GM19463 (cell line): ENCODE results near the gene ASS1.
"Not testable (repeated sequence)": the region's sequence is repeated elsewhere in the genome, so short reads cannot be mapped to it uniquely, and the experiment has no call there.

ENCODE experiments used
- ATAC-seq: cut with Tn5 transposase; IDR thresholded peaks from one replicate; pipeline ENCODE4 v1.9.1; 2021; ENCODE audit warnings: mild to moderate bottlenecking, moderate library complexity; ENCODE audit not compliant: unreplicated experiment

Gene ASS1

DNA sequence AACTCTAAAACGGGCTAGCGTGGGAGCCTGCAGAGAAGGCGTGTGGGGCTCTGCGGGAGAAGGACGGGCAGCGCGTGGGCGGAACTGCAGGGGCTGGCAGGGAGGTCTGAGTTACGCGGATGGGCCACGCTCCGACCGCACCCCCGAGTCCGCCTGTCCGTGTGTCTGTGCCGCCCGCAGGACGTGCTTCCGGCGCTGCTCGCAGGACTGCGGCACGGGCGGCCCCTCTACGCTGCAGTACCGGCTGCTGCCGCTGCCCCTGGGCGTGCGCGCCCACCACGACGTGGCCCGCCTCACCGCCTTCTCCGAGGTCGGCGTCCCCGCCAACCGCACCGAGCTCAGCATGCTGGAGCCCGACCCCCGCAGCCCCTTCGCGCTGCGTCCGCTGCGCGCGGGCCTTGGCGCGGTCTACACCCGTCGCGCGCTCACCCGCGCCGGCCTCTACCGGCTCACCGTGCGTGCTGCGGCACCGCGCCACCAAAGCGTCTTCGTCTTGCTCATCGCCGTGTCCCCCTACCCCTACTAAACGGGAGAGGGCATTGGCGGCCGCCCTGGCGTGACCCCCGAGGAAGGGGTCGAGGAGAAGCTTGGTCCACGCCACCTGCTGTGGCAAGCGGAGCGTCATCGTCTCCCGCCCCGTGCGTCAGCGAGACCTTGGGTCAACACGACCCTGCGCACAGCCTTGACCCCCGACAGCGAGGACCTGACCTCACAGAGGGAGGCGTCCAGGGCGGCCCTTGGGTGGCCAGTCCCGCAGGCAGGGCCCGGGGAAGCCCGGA, 11.4 kb upstream of the ASS1 start:
- no peak for ATAC-seq

DNA sequence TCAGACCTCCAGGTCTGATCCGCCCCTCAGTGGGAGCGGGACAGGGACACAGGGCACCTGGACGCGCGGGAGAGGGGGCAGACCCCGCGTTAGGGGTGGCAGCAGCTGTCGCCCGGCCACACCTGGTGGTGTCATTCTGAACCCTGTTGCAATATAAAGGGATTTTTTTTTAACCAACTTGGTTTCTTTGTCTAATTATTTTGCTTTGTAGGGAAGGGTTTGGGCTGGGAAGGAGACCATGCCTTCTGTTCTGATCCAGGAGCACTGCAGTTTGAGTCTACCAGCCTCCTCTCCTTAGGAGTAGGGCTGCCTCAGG, 10.9 kb upstream of the ASS1 start:
- no peak for ATAC-seq

DNA sequence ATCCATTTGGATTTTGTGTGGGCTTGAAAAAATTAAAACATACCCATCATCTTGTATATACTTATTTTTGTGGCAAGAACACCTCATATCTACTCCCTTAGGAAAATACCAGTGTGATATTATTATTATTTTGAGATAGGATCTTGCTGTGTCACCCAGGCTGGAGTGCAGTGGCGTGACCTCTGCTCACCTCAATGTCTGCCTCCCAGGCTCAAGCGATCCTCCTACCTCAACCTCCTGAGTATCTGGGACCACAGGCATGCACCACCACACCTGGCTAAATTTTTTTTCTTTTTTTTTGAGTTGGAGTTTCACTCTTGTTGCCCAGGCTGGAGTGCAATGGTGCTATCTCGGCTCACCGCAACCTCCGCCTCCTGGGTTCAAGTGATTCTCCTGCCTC, 10.1 kb upstream of the ASS1 start:
- ATAC-seq: not testable (repeated sequence)

DNA sequence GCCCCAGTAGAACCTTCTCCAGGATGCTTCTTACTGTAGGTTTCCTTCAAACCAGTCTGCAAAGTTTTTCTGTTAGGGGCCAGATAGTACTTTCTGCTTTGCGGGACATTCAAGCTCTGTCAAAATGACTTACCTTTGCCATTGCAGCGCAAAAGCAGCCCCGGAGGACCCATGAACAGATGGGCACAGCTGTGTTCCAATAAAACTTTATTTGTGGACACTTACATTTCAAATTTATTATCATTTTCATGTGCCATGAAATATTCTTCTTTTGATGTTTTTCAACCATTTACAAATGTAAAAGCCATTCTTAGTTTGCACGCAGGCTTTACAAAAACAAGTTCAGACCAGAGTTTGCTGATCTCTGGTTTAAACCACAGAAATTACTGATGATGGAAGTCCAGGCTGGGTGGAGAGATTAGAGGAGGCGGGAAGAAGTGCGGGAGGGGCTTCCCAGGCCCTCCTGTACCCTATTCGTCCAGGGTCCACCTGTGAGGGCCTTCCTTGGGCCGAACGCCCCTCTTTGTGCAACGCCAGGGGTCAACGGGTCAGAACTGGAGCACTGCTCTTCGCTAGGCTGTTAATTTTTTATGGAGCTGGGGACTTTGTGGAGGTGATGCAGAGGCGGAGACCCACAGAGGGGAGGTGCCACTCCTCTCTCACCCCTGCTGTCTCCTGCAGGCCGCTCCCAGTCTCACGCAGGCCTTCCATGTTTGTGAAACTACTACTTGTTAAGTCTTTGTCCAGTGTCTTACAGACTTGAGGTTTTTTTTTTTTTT, 7.6 kb upstream of the ASS1 start:
- ATAC-seq: no peak

DNA sequence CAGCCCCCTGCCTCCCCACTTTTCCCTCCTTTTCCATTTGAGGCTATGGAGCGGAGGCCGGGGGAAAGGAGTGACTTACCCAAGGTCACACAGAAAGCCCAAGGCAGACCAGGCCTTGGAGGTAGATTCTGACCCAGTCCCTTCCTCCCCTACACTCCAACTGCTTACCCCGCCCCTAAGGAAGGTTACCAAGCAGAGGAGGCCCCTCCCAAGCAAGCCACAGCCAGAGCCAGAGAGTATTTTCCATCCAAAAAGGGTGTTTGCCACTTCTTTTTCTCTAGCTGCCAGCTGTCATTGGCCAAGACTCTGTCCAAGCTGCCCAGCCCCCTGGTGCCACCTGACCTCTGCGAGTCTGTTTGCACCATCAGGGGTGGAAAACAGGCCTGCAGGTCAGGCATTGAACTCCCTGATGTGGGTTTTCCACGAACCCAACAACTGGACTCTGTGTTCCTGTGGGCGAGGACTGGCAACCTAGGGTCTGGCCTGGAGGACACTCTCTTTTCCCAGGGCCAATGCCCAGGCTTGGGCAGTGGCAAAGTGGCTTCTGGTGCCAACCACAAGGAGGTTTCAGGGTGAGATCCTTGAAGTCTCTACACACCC, 6.3 kb upstream of the ASS1 start:
- no peak for ATAC-seq

DNA sequence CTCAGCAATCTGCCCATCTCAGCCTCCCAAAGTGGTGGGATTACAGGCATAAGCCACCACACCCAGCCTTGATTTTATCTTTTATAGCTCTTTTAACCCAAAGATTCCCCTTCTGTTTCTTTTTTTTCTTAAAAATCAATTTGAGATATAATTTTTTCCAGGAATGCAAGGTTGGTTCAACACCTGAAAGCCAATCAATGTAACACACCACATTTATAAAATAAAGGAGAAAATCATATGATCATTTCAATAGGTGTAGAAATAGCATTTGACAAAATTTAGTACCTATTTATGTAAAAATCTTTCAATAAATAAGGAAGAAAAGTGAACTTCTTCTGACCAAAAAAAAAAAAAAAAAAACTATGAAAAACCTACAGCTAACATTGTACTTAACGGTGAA, 3.7 kb upstream of the ASS1 start:
- no peak for ATAC-seq

DNA sequence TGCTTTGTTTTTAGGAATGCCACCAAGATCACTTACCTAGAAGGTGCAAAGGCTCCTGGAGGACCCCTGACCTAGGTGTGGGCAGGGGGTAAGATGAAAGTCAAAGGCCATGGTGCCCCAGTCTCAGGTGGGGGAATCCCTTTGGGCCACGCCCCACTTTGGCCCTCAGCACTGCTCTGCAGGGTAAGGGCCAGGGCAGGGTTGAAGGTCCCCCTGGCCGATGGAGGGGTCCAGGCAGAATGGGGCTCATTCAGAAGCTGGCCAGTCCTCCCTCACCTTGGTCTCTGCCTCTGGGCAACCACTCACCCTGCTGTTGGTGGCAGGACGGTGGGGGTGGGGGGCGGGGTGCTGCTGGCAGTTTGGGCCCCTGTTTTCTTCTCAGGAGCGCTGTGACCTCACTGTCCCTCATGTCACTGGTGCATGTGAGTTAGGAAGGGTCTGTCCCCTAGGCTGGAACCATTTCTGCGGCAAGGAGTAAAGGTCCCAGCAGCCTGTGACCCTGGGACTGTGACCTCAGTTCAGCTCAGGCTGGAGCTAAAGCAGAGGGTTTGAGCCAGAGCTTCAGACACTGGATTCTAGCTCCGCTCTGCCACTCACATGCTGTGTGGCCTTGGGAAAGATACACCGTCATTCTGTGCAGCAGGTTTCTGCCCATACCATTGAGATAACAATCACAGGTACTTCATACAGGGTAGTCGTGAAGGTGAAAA, 1.9 kb upstream of the ASS1 start:
- no peak for ATAC-seq

DNA sequence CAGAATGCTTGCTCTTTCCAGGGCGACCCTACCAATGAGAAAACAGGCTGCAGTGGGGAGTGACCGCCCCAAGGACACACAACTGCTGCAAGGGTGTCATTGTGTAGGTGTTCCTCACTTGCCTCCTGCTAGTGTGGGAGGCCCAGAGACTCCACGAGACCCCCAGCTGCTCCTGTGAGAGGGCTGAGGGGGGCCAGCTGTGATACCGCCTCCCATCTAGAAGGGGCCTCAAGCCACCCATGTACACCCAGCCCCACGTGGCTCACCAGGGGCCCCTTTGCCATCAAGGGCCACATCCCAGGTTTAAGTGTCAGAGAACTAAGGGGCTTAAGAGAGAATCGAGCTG, 1.3 kb upstream of the ASS1 start:
- no peak for ATAC-seq

DNA sequence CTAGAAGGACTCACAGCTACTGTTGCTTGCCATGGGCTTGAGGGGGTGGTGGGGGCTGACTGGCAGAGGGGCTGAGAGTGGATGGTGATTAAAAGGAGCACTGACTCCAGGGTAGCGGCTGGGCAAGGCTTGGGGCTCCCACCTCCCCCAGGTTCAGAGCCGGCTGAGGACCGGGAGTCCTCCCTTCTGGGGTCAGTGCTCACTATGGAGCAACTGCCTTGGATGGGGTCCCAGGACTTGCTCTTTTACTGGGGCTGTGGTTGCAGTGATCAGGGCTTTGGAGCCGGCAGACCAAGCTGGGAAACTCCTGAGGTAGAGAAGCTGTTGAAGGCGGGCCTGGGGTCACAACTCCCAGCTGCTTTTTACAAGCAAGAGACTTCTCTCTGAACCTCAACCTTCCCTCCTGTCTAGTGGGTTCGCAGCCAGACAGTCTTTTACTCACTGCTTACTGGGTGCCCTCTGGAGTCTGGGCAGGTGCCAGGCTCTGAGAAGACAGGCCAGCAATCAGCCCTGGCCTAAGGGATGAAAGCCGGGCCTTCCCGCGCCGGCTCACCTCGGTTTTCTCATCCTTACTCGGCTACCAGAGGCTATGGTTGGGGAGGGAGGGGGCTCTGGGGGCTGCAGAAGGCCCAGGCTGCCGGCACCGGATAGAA, 795 bp upstream of the ASS1 start:
- ATAC-seq: no peak

DNA sequence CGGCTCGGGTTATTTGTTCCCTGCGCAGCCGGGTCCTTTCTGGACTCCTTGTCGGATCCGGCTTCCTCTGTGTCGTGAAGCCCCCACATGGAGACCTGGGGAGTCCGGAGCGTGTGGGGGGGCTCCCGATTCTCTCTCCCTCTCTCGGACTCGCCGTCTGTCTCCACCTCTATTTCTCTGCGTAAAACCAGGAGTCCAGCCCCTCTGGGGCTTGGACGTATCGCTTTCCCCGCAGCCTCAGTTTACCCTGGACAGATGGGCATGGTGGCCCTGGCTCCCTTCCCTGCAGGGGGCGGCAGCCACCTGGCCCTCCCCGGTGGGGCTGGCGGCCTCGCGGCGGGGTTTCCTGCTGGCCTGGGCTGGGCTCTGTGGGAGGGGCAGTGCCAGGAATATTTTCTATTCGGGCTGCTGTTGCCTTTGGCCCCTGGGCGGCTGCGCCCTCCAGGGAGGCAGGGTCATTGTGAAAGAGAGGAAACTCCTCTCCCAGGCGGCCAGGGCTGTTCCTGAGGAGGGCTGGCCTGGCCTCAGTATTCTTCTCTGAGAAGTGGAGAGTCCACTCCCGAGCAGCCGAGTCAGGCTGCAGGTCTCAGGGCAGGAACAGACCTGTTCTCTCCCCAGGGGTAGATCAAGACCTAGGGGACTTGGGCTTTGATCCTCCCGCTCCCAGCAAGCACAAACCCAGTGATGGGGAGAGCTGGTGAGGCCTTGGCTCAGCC, 665 bp downstream of the ASS1 start:
- no peak for ATAC-seq

DNA sequence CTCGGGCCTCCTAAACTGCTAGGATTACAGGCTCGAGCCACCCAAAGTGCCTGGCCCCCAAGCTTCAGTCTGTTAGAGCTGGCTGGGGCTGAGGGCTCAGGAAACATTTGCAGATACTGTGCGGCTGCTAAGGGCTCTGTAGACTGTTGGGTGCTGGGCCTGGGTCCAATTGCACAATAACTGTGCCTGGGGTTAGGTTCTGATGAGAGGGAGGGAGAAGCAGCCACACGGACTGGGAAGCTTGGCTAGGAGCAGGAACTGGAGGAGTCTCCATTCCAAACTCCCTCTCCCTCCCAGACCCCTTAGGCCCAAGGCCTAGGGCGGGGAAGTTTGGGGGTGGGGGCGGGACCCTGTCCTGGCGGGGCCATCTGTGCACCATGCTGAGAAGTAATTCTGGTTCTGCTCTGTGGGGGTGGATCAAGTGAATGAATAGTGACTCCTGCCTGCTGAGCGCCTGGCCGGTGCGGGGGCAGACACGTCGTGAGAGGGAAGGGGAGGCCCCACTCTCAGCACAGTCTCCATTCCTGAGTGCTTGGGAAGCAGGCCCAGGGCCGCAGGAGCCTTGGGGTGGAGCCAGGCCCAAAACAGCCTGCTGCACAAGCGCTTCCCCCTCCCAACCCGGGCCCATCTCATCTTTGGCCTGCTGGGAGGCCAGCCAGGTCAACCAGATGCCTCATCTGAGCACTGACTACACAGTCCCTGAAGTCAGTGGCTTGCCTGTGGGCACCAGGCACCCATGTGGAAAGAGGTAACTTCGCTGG, 1.5 kb downstream of the ASS1 start:
- ATAC-seq: no peak

DNA sequence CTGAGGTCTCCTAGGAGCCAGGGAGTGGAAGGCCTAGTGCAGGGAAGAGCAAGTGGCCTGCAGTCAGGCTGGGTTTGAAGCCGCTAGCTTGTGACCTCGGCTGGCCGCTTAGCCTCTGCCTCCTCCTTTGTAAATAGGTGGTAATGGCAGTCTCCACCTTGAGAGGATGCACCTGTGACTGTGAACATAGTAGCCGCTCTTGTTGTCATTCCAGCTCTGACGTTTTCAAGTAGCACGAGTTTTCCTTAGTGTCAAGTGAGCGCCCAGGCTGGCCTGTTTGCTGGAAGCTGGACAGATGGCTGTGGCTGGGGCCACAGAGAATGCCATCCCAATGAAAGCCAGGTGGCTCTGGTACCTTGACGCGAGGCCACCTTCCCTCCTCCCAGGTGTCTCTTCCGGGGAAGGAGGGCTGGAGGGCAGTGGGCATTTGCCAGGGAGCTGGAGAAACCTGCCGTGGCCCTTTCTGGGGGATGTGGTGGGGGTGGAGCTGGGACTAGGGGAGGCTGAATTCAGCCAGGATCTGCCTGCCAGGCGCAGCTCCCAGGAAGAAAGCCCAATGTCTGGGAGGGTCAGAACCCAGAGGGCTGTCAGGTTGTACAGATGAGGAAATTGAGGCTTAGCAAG, 2.5 kb downstream of the ASS1 start:
- ATAC-seq: no peak

DNA sequence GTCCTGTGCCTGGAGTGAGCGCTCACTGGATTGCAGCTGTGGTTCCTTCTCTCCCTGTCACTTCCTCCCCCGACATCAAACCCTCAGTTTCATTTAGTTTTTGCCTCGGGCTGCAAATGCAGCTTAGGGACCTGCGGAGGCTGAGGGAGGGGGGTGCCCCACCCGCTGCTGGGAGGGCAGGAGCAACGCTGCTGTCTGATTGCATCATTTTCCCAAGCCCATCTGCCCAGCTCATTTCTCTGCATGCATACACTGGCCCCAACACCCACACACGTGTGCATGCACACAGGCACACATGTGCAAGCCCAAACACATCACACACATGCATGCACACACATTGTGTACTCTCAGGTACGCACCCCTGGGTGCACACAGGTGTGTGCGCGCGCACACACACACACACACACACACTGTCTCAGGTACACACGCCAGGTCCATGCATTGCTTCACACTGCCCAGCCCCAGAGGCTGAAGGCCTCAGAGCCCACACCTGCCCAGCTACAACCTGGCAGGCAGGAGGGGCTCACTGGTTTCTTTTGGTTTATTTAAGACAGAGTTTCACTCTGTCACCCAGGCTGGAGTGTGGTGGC, 3.4 kb downstream of the ASS1 start:
- ATAC-seq: no peak

DNA sequence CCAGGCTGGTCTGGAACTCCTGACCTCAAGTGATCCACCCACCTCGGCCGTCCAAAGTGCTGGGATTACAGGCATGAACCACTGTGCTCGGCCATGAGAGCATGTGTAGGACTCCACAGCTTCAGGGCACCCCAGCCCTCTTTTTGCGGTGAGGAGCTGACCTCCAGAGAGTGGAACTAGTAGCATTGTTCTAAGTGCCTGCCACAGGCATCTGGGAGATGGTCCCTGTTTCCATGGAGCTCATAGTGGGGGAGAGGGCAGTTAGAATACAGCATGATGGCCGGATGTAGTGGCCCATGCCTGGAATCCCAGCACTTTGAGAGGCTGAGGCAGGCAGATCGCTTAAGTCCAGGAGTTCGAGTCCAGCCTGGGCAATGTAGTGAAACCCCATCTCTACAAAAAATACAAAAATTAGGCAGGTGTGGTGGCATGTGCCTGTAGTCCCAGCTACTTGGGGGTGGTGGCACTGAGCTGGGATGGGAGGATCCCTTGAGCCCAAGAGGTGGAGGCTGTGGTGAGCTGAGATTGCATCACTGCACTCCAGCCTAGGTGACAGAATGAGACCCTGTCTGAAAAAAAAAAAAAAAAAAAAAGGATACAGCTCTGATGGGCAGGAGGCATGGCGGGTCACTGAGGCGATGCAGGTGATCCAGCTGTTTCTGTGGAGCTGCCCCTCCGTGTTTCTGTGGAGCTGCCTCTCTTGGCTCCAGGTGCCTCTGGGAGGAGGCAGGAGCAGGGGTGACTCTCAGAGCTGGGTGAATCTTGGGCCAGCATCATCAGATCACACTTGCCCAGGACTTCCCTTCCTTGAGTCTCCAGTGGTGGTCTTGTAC, 4.2 kb downstream of the ASS1 start:
- no peak for ATAC-seq

DNA sequence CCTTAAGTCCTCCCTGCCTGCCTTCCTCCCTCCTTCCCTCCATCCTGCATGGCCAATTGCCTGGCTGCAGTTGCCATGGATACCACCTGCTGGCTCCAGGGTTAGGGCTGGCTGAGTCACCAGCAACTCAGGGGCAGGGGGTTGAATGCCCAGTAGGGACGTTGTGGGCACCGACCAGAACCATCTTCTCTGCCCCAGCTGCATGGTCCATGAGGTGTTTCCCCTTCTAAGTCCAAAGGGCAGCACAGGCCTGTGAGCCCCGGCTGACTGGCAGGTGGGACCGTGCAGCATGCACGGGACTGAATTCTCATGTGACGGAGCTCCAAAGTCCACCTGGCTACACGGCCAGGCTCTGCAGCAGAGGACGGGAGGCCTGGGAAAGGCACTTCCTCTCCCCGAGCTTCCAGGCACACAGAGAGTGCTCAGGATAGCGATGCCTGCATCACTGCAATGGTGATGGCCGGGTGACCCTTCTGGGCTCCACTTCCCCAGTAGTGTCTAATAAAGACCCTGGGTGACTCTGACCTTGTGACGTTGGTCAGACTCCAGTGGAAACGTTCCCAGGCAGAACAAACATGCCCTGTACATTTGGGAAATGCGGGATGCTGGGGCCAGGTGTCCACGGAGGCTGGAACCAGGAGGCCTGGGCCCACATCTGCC, 5.7 kb downstream of the ASS1 start:
- ATAC-seq: no peak

DNA sequence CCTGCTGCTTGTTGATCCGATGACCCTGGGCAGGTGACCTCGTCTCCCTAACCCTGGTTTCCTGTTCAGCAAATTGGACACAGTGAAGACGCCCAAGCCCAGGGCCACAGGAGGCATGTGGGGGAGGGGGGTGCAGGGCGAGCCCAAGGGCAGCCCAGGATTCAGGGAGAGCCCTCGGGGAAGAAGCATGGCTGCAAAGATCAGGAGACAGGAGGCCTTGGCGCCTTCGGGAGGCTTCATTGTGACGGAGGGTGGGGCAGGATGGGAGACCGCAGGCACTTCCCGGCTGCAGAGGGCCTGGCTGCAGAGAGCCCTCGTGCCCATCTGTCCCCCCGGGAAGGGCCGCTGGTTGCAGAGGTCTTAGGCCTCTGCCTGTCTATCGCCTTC, 6.2 kb downstream of the ASS1 start:
- no peak for ATAC-seq

DNA sequence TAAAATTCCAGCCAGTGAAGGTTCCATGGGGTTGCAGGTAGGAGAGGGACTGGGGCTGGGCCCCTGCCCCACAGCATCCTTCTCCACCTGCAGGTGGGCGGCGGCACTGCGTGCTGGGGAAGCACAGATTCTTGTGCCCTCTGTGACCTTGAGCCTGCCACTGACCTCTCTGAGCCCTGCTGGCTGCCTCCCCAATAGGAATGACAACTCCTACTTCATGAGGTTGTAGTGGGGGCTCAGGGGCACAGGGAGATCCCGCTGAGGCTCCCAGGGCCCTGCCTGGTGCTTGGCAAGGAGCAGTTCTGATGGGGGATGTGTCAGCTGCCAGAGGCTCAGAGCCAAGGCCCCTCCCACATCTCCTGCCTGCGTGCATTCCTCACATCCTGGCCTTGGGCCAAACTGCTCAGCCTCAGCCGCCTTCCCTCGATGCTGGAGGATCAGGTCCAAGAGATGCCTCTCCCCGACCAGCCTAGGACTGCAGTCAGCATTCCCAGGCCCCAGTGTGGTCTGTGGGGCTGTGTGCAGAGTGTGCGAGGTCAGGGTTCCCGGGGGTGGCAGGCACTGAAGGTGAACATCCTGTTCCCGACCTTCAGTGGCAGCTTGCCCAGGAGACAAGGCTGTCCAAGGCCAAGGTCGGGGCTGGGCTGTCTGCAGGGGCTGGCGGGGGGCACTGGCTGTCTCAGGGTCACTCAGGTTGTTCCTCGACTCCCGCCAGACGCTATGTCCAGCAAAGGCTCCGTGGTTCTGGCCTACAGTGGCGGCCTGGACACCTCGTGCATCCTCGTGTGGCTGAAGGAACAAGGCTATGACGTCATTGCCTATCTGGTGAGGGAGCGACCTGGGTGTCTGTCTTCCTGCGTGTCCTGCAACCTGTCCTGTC, 7.0 kb downstream of the ASS1 start:
- ATAC-seq: no peak
